ENCODE data around the gene DENND6A.
A peak's percentile ranks its signal among the peaks of the same experiment; 100 is the strongest.
"Not testable (repeated sequence)": the region's sequence is repeated elsewhere in the genome, so short reads cannot be mapped to it uniquely, and the experiment has no call there.

Gene DENND6A

GRCh38 chr3:57624801-57625200 lies 68.1 kb downstream of the DENND6A start:
- DNase-seq: no peak

- no peak for DNase-seq
Observed at GRCh38 chr3:57622362-57622761, 70.5 kb downstream of the DENND6A start.

GRCh38 chr3:57617739-57618138 lies 75.1 kb downstream of the DENND6A start:
- no peak for DNase-seq

DNA sequence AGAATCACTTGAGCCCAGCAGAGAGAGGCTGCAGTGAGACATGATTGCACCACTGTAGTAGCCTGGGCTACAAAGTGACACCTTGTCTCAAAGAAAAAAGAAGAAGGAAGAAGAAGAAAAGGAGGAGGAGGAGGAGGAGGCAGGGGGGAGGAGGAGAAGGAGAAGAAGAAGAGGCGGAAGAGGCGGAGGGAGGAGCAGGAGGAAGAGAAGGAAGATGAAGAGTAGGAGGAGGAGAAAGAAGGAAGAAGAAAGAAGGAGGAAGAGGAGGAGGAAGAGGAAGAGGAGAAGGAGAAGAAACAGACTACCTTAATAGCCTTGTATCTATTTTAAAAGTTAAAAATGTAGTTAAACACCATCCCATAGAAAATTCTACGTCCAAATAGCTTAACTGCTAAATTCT lies 76.6 kb downstream of the DENND6A start:
- no peak for DNase-seq

DNA sequence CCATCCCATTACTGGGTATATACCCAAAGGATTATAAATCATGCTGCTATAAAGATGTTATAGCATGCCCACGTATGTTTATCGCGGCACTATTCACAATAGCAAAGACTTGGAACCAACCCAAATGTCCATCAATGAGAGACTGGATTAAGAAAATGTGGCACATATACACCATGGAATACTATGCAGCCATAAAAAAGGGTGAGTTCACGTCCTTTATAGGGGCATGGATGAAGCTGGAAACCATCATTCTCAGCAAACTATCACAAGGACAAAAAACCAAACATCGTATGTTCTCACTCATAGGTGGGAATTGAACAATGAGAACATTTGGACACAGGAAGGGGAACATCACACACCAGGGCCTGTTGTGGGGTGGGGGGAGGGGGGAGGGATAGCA lies 81.0 kb downstream of the DENND6A start:
- DNase-seq: not testable (repeated sequence)

DNA sequence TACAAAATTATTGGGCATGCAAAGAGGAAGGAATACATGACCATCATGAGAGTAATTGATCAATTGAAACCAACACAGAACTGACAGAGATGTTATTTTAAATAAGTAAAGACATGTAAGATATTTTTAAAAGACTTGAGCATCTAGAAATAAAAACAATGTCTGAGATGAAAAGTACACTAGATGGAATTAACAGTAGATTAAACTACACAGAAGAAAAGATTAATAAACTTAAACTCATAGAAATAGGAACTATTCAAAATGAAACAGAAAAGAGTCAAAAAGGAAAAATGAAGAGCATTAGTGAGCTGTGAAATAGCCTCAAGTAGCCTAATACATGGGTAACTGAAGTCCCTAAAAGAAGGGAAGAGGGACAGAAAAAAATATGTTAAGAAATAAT lies 87.2 kb downstream of the DENND6A start:
- no peak for DNase-seq

DNA sequence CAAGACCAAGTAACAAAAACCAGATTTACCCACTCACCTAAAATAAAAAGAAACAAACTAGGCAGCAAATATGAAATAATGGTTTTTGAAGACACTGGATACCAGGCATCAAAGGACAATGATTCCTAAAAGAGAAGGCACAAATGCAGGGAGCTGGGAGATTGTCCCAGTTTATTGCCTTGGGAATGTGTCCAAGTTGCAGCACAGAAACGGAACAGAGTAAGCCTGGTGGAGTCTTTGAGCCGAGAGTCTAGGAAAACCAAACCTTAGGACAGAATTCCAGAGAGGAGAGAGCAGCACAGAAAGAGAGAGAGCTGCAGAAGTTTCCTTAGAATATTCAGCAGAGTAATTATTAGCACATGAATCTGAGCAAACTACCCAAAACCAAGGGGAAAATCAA lies 87.9 kb downstream of the DENND6A start:
- DNase-seq: no peak

GRCh38 chr3:57600195-57600594 lies 92.7 kb downstream of the DENND6A start:
- DNase-seq: no peak

GRCh38 chr3:57598765-57599360 lies 94.0 kb downstream of the DENND6A start:
- peak; percentile 4 for DNase-seq

- DNase-seq: peak; percentile 100
Observed at GRCh38 chr3:57597127-57597923, 95.6 kb downstream of the DENND6A start, which contains the start of gene ARF4. Gene ARF4 (minus strand): TSS chr3:57597344. CDS start chr3:57597140, 204 bp downstream.

- DNase-seq: peak; percentile 73
Observed at GRCh38 chr3:57596495-57597126, 96.3 kb downstream of the DENND6A start.

GRCh38 chr3:57594576-57594975 lies 98.3 kb downstream of the DENND6A start:
- DNase-seq: no peak

DNA sequence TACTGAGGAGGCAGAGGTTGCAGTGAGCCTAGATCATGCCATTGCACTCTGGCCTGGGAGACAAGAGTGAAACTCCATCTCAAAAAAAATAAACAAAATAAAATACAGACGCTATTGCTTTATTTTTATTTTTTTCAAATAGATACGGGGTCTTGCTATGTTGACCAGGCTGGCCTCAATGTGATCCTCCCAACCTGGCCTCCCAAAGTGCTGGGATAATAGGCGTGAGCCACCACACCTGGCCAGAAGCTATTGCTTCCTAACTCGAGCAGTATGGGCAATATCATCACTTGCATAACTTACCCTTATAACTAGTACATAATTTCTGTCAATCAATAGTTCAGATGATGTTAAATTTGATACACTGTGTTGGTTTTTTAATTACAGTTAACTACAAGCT lies 98.7 kb downstream of the DENND6A start:
- DNase-seq: no peak

DNA sequence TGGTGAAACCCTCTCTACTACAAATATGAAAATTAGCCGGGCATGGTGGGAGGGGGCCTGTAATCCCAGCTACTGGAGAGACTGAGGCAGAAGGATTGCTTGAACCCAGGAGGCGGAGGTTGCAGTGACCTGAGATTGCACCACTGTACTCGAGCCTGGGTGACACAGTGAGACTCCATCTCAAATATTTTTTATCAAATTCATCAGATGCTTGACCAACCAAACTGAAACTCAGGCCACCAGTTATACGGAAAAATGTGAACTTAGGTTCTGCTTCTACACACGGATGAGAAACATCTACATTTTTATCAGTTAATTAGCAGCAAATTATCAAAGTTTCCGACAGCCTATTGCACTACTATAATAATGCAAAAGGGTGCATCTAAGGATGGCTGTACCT lies 100.6 kb downstream of the DENND6A start:
- DNase-seq: no peak

GRCh38 chr3:57587905-57588304 lies 105.0 kb downstream of the DENND6A start:
- no peak for DNase-seq

- DNase-seq: no peak
Observed at GRCh38 chr3:57586778-57587177, 106.1 kb downstream of the DENND6A start.

DNA sequence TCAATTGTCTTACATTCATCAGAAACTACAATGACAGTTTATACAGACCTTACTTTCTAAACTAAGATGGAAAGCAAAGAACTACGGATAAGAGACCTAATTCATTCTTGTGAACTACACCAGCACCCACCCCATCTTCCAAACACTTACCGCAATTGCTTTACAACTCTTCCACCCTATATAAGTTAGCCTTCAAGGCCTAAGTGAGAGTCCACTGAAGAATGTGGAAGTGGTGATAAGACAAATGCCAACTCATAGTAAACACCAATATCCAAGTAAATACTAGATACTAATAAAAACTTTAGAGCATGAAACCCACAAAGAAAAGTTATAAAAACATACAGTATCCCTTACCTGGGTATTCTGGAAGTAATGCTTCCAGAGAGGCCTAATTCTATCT lies 109.3 kb downstream of the DENND6A start:
- DNase-seq: no peak

- DNase-seq: no peak
Observed at GRCh38 chr3:57582474-57583168, 110.3 kb downstream of the DENND6A start.

DNA sequence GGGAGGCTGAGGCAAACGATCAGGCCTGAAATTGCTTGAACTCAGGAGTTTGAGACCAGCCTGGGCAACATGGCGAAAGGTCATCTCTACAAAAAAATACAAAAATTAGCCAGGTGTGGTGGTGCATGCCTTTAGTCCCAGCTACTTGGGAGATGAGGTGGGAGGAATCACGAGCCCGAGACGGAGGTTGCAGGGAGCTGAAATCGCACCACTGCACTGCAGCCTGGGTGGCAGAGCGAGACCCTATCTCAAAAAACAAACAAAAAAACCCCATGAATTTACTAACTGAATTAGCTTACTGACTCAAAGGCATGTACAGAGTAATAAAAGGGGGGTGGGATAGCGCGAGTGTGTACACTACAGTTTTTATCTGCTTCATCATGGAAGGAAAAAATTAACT lies 115.1 kb downstream of the DENND6A start:
- DNase-seq: no peak

DNA sequence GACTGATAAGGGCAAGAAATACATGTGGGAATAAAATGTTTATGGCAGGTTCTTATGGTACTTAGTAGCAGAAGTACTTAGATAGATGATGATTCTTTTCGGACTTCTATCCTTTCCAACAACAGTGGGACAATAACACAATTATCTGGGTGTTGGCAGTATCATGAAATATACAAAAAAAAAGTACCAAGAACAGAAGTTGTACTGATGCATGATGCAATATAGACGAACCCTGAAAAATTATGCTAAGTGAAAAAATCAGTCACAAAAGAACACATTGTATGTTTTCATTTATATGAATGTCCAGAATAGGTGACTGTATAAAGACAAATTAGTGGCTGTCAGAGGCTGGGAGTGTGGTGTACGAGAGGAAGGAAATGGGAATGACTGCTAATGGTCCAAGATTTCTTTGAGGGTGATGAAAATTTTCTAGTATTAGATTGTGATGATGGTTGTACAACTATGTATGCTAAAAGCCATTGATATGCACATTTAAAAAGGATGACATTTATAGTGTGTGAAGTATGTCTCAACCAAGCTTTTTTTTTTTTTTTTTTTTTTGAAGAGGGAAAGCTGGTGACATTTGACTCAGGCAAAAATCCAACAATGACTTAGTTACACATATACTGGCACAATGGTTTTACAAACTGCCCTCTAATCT lies 116.8 kb downstream of the DENND6A start:
- DNase-seq: no peak

Data from MV-4-11 (cell line).